GM12878 (cell line): ENCODE results near the gene BOD1L2. TPM values are rescaled to one million over a fixed set of nuclear protein-coding genes. Genes with fewer than 3 reads are reported as not detected.

Experiments
- ATAC-seq: fragments of 200-7000 bp; cut with Tn5 transposase; 3 replicates; pipeline ENCODE4 v1.9.1; 2020; ENCODE audit warnings: mild to moderate bottlenecking, moderate library complexity
- BruUV-seq: library from RNA; stranded (reverse); fragments of 400-500 nt; replicated peaks from 2 replicates; lab custom pipeline; 2021; lab: Mats Ljungman, UMichigan
- CTCF ChIA-PET: fragments of 300-600 bp; sonication (Branson Sonifier 250); formaldehyde crosslinking; extraction: SDS; loops from one replicate; lab custom pipeline; 2021; ENCODE audit warnings: inconsistent platforms; lab: Yijun Ruan, JAX
- POLR2A ChIA-PET: fragments of 350-600 bp; formaldehyde crosslinking; extraction: SDS; loops from one replicate; lab custom pipeline; 2021; ENCODE audit warnings: inconsistent platforms; lab: Charles Lee
- RAD21 ChIA-PET: fragments of 300-600 bp; sonication (Branson Sonifier 250); formaldehyde crosslinking; loops from one replicate; lab custom pipeline; 2023; ENCODE audit warnings: antibody characterized with exemption; ENCODE audit not compliant: unreplicated experiment; lab: Charles Lee
- SMC1A ChIA-PET: fragments of 300-600 bp; sonication (Branson Sonifier 250); formaldehyde crosslinking; loops from one replicate; lab custom pipeline; 2023; ENCODE audit not compliant: unreplicated experiment, uncharacterized antibody; lab: Charles Lee
- DNase-seq: peaks from one replicate; pipeline ENCODE4 v3.0.0-alpha.2; 2011; ENCODE audit warnings: low read depth, low spot score
- FAIRE-seq: peaks from 3 replicates; lab custom pipeline; 2011; peaks lifted over from hg19 to GRCh38; lab: Jason Lieb, UNC
- H2AFZ ChIP-seq: 2 replicates; pipeline ENCODE4 v1.6.0; 2011; ENCODE audit warnings: low read depth, low read length, control low read depth; ENCODE audit not compliant: control insufficient read depth
- H3K27ac ChIP-seq: 2 replicates; pipeline ENCODE4 v1.5.1; 2011; ENCODE audit warnings: control low read depth; ENCODE audit not compliant: control insufficient read depth, insufficient read depth
- H3K27me3 ChIP-seq, 2 experiments: replicated peaks in 1 of 2; 2 replicates each; pipeline versions ENCODE4 v1.6.0 to v1.6.1; 2011; ENCODE audit warnings: low read length in 1 of 2; ENCODE audit not compliant: control insufficient read depth in 2 of 2, insufficient read depth in 2 of 2
- H3K36me3 ChIP-seq, 2 experiments: 2 replicates each; pipeline ENCODE4 v1.5.1; 2011; ENCODE audit warnings: low read length in 1 of 2; ENCODE audit not compliant: control insufficient read depth in 2 of 2, insufficient read depth in 2 of 2
- H3K4me1 ChIP-seq: 2 replicates; pipeline ENCODE4 v1.6.1; 2011; ENCODE audit warnings: mild to moderate bottlenecking, low read length, moderate library complexity, mixed read lengths; ENCODE audit not compliant: control insufficient read depth, insufficient read depth
- H3K4me2 ChIP-seq: 2 replicates; pipeline ENCODE4 v1.6.0; 2011; ENCODE audit warnings: control low read depth; ENCODE audit not compliant: control insufficient read depth, insufficient read depth
- H3K4me3 ChIP-seq: fragments of 200-600 bp; sonication (generic); 2 replicates; pipeline ENCODE4 v1.5.1; 2016
- H3K79me2 ChIP-seq: 2 replicates; pipeline ENCODE4 v1.6.0; 2011; ENCODE audit warnings: low read length; ENCODE audit not compliant: control insufficient read depth, insufficient read depth
- H3K9ac ChIP-seq: 2 replicates; pipeline ENCODE4 v1.8.0; 2011; ENCODE audit warnings: low read length, control low read depth, mixed read lengths; ENCODE audit not compliant: control insufficient read depth, insufficient read depth
- H3K9me3 ChIP-seq: replicated peaks from 3 replicates; pipeline ENCODE4 v1.5.1; 2011; ENCODE audit warnings: mild to moderate bottlenecking, low read length; ENCODE audit not compliant: control insufficient read depth, insufficient read depth
- H4K20me1 ChIP-seq: 2 replicates; pipeline ENCODE4 v1.6.0; 2011; ENCODE audit not compliant: control insufficient read depth, insufficient read depth
- ATF7 ChIP-seq: fragments of 450-650 bp; IDR thresholded peaks from 2 replicates; pipeline ENCODE4 v1.6.1; 2016; ENCODE audit warnings: low read depth, mild to moderate bottlenecking
- EED ChIP-seq: sonication (generic); IDR thresholded peaks from 2 replicates; pipeline ENCODE4 v1.6.1; 2016; ENCODE audit warnings: antibody characterized with exemption, low read depth
- ESRRA ChIP-seq: IDR thresholded peaks from 2 replicates; pipeline ENCODE4 v1.6.1; 2012; ENCODE audit warnings: mild to moderate bottlenecking, low read length, improper control_type of control experiment
- FOXM1 ChIP-seq: IDR thresholded peaks from 2 replicates; pipeline ENCODE4 v1.6.1; 2012; ENCODE audit warnings: low read depth, mild to moderate bottlenecking, inconsistent platforms, low read length, moderate library complexity
- NFXL1 ChIP-seq: fragments of 450-650 bp; IDR thresholded peaks from 2 replicates; pipeline ENCODE4 v1.6.1; 2017; ENCODE audit warnings: antibody characterized with exemption, mild to moderate bottlenecking, borderline replicate concordance
- NFYB ChIP-seq: IDR thresholded peaks from 2 replicates; pipeline ENCODE4 v1.6.1; 2011; ENCODE audit warnings: low read depth, mild to moderate bottlenecking, low read length, improper control_type of control experiment, moderate library complexity; ENCODE audit not compliant: insufficient read depth
- NR2F1 ChIP-seq: fragments of 450-650 bp; conservative IDR thresholded peaks from 2 replicates; pipeline ENCODE4 v1.6.1; 2017; ENCODE audit warnings: mild to moderate bottlenecking
- POLR2AphosphoS5 ChIP-seq: IDR thresholded peaks from 2 replicates; pipeline ENCODE4 v1.6.1; 2011; ENCODE audit warnings: mild to moderate bottlenecking, low read length, inconsistent platforms
- RAD51 ChIP-seq: fragments of 450-650 bp; IDR thresholded peaks from 2 replicates; pipeline ENCODE4 v1.6.1; 2016; ENCODE audit warnings: moderate library complexity, mild to moderate bottlenecking, inconsistent platforms
- RBBP5 ChIP-seq: fragments of 200-600 bp; sonication (generic); conservative IDR thresholded peaks from 2 replicates; pipeline ENCODE4 v1.6.1; 2016
- SMAD1 ChIP-seq: fragments of 450-650 bp; IDR thresholded peaks from 2 replicates; pipeline ENCODE4 v1.6.1; 2018; ENCODE audit warnings: mild to moderate bottlenecking, low read depth; ENCODE audit not compliant: partially characterized antibody
- SMC3 ChIP-seq: IDR thresholded peaks from 2 replicates; pipeline ENCODE4 v1.6.1; 2011; ENCODE audit warnings: low read length, improper control_type of control experiment, borderline replicate concordance
- SUPT20H ChIP-seq: IDR thresholded peaks from 2 replicates; pipeline ENCODE4 v1.6.1; 2011; ENCODE audit warnings: low read depth, mild to moderate bottlenecking, low read length, moderate library complexity, borderline replicate concordance; ENCODE audit not compliant: control insufficient read depth
- ZNF217 ChIP-seq: fragments of 450-650 bp; IDR thresholded peaks from 2 replicates; pipeline ENCODE4 v1.6.1; 2017; ENCODE audit warnings: antibody characterized with exemption, mild to moderate bottlenecking
- ZNF622 ChIP-seq: fragments of 450-650 bp; IDR thresholded peaks from 2 replicates; pipeline ENCODE4 v1.6.1; 2017; ENCODE audit warnings: mild to moderate bottlenecking, inconsistent platforms
- WGBS: methylation state at CpG from one replicate; pipeline ENCODE4 v1.1.6; 2016; ENCODE audit warnings: low lambda C conversion rate; ENCODE audit not compliant: insufficient replicate concordance, insufficient coverage; ENCODE audit errors: missing lambda C conversion rate; 5-methylcytosine and 5-hydroxymethylcytosine counted together
- in situ Hi-C: fragments of 300-500 bp; cut with MboI; formaldehyde crosslinking; loops from 9 replicates; pipeline ENCODE4 v1.14.3; 2018; ENCODE audit warnings: mixed read lengths
- intact Hi-C: fragments of 100-400 bp; cut with micrococcal nuclease; formaldehyde crosslinking; loops from one replicate; pipeline ENCODE4 v1.14.2; 2022; ENCODE audit not compliant: unreplicated experiment
- polyA plus RNA-seq, 11 experiments: library from polyadenylated mRNA; depleted of rRNA in 4 of 11; unstranded in 6 of 11; stranded (reverse) in 5 of 11; fragments of >200 nt; fragmentation: Nextera tagmentation in 4 of 11; fragmentation: Illumina TruSeq in 1 of 11; extraction: Ambion mirVana in 4 of 11; extraction: Trizol in 1 of 11; gene quantifications; 1 replicate in 1 of 11; 2 replicates in 10 of 11; pipeline versions ENCODE4 v1.2.1 to v1.2.3, GENCODE V29; 2011 to 2016; ENCODE audit warnings: inconsistent platforms in 2 of 11, missing spikeins in 2 of 11, low read depth in 1 of 11
- total RNA-seq, 4 experiments: library from RNA; depleted of rRNA in 3 of 4; stranded (reverse); fragments of >200 nt in 3 of 4; fragmentation: Illumina TruSeq in 1 of 4; extraction: Trizol in 1 of 4; gene quantifications; 2 replicates each; pipeline versions ENCODE4 v1.2.1 to v1.2.3, GENCODE V29; 2013 to 2021
- TF ChIP-seq, protein P1 (sequence below): fragments of 450-650 bp; IDR thresholded peaks from 2 replicates; pipeline ENCODE4 v1.6.1; 2017; ENCODE audit warnings: antibody characterized with exemption, mild to moderate bottlenecking, moderate library complexity
- TF ChIP-seq, protein P2 (sequence below): fragments of 450-650 bp; IDR thresholded peaks from 2 replicates; pipeline ENCODE4 v1.6.1; 2017; ENCODE audit warnings: mild to moderate bottlenecking, low read depth, inconsistent platforms; ENCODE audit not compliant: poor library complexity, severe bottlenecking
- TF ChIP-seq, protein P3 (sequence below): IDR thresholded peaks from 2 replicates; pipeline ENCODE4 v1.6.1; 2011; ENCODE audit warnings: borderline replicate concordance, low read depth, mild to moderate bottlenecking, moderate library complexity, low read length; ENCODE audit not compliant: insufficient read depth, poor library complexity, severe bottlenecking

Gene BOD1L2
- total and polyA plus RNA-seq, 10 of the 15 experiments (the other 5 are each of a cell fraction or from before 2014, with no cell fraction given): not detected

DNA sequence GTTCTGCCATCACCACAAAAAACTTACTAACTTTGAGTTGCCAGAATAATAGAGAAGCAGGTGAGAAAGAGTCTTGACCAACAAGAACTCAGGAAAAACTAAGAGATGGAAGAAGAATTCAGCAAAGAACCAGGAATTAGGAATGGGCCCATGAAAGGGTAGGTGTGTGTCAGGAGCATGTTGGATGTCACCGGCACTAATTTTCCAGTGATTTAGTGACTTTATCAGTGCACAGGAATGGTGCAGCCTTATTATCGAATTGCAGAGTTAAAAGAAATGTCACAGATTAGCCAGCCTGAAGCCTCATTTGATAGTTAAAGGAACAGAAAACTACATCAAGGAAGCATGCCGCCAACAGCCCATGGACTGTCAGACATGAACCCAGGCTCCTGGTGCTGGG, 9.0 kb upstream of the BOD1L2 start:
- Histone ChIP-seq H3K27ac (no peak overlapping the region), H3K79me2 (no peaks in the 10 kb centered on the region), H3K4me1 (no peaks in the 10 kb centered on the region), H3K9me3 (no peaks in the 10 kb centered on the region; the same call in 2 of the 3 replicates), H3K27me3 (no peaks in the 10 kb centered on the region), H2AFZ (no peak overlapping the region)
- 65% methylated on average over 3 of the region's 3 CpGs for WGBS
- in situ Hi-C loops: no loop called here
- FAIRE-seq: no peak
- ChIA-PET SMC1A (no interaction called here), RAD21 (no interaction called here)
- ATAC-seq: no peak
- no peak for TF ChIP-seq ZNF622
- no peak for TF ChIP-seq RAD51
- no peak for TF ChIP-seq NFYB
- TF ChIP-seq, protein P1, sequence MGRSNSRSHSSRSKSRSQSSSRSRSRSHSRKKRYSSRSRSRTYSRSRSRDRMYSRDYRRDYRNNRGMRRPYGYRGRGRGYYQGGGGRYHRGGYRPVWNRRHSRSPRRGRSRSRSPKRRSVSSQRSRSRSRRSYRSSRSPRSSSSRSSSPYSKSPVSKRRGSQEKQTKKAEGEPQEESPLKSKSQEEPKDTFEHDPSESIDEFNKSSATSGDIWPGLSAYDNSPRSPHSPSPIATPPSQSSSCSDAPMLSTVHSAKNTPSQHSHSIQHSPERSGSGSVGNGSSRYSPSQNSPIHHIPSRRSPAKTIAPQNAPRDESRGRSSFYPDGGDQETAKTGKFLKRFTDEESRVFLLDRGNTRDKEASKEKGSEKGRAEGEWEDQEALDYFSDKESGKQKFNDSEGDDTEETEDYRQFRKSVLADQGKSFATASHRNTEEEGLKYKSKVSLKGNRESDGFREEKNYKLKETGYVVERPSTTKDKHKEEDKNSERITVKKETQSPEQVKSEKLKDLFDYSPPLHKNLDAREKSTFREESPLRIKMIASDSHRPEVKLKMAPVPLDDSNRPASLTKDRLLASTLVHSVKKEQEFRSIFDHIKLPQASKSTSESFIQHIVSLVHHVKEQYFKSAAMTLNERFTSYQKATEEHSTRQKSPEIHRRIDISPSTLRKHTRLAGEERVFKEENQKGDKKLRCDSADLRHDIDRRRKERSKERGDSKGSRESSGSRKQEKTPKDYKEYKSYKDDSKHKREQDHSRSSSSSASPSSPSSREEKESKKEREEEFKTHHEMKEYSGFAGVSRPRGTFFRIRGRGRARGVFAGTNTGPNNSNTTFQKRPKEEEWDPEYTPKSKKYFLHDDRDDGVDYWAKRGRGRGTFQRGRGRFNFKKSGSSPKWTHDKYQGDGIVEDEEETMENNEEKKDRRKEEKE: no peak
- no peak for TF ChIP-seq EED
- TF ChIP-seq, protein P2, sequence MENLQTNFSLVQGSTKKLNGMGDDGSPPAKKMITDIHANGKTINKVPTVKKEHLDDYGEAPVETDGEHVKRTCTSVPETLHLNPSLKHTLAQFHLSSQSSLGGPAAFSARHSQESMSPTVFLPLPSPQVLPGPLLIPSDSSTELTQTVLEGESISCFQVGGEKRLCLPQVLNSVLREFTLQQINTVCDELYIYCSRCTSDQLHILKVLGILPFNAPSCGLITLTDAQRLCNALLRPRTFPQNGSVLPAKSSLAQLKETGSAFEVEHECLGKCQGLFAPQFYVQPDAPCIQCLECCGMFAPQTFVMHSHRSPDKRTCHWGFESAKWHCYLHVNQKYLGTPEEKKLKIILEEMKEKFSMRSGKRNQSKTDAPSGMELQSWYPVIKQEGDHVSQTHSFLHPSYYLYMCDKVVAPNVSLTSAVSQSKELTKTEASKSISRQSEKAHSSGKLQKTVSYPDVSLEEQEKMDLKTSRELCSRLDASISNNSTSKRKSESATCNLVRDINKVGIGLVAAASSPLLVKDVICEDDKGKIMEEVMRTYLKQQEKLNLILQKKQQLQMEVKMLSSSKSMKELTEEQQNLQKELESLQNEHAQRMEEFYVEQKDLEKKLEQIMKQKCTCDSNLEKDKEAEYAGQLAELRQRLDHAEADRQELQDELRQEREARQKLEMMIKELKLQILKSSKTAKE: no peak
- no peak for TF ChIP-seq POLR2AphosphoS5
- TF ChIP-seq ESRRA: no peak
- no peak for TF ChIP-seq SUPT20H
- TF ChIP-seq ZNF217: no peak
- no peak for TF ChIP-seq NR2F1
- TF ChIP-seq NFXL1: no peak
- TF ChIP-seq SMC3: no peak
- no peak for TF ChIP-seq ATF7
- TF ChIP-seq, protein P3, sequence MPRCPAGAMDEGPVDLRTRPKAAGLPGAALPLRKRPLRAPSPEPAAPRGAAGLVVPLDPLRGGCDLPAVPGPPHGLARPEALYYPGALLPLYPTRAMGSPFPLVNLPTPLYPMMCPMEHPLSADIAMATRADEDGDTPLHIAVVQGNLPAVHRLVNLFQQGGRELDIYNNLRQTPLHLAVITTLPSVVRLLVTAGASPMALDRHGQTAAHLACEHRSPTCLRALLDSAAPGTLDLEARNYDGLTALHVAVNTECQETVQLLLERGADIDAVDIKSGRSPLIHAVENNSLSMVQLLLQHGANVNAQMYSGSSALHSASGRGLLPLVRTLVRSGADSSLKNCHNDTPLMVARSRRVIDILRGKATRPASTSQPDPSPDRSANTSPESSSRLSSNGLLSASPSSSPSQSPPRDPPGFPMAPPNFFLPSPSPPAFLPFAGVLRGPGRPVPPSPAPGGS: no peak
- no peak for TF ChIP-seq SMAD1
- no peak for TF ChIP-seq RBBP5
- no peak for TF ChIP-seq FOXM1
- TF ChIP-seq, all 136 proteins: peak for 0
- no peaks in the 10 kb centered on the region for H4K20me1 ChIP-seq
- ChIA-PET POLR2A (no interaction called here), CTCF (no interaction called here)
- intact Hi-C loops: no loop called here
- BruUV-seq: no TSS peak
- H3K36me3 ChIP-seq: no peaks in the 10 kb centered on the region
- no peak overlapping the region for H3K4me2 ChIP-seq
- no peak overlapping the region for H3K9ac ChIP-seq
- no peak overlapping the region for H3K4me3 ChIP-seq
- no peak for DNase-seq
